ENCODE data around the gene DNAH14. TPM values are rescaled to one million over a fixed set of nuclear protein-coding genes. Genes with fewer than 3 reads are reported as not detected.

Gene DNAH14
- total RNA-seq, 1 experiment from 2014 or later = 39.7 TPM

DNA sequence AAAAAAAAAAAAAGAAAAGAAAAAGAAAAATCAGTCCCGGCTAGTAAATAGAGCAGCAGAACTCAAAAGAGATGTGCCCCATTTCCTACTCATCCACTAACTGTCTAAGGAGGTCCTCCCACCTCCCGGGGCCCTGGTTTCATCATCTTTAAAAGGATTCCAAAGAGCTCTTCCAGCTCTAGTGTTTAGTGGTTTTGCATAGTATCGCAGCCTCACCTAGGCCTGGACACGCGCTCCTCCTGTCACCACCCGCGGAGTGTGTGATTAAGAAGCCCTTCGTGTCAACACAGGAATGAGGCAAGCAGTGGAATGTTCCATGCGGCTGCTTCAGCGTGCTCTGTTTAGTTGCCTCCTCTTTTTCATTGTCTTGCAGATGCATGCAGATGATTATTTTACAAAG lies 449.4 kb downstream of the DNAH14 start:
- Histone ChIP-seq H3K27me3 (ENCODE audit: insufficient read depth, low read length) (no peaks in the 10 kb centered on the region), H2BK12ac (ENCODE audit: insufficient read length, low read depth, low read length) (no peak overlapping the region), H2BK120ac (ENCODE audit: low read depth, low read length, poor library complexity, severe bottlenecking) (no peak overlapping the region), H3K4me2 (ENCODE audit: insufficient read depth, insufficient read length, low read length) (no peak overlapping the region), H3K14ac (ENCODE audit: insufficient read depth, low read length) (no peak overlapping the region), H3K79me1 (ENCODE audit: insufficient read depth, low read depth, low read length, poor library complexity, severe bottlenecking) (no peaks in the 10 kb centered on the region), H3K4ac (ENCODE audit: low read depth, low read length) (no peak overlapping the region), H3K23me2 (ENCODE audit: insufficient read length, low read depth, low read length, poor library complexity, severe bottlenecking) (no peaks in the 10 kb centered on the region), H4K5ac (ENCODE audit: insufficient read length, low read depth, low read length) (no peak overlapping the region), H2AFZ (ENCODE audit: low read length) (no peak overlapping the region), H2BK5ac (ENCODE audit: insufficient read length, low read length) (no peak overlapping the region), H4K20me1 (ENCODE audit: control insufficient read depth, insufficient read depth, insufficient read length) (no peaks in the 10 kb centered on the region), H3K4me1 (ENCODE audit: insufficient read depth, low read length) (no peaks in the 10 kb centered on the region; the same call in 1 of the 2 replicates), H2BK15ac (ENCODE audit: low read depth, low read length) (no peak overlapping the region), H2BK20ac (ENCODE audit: low read depth, low read length, poor library complexity, severe bottlenecking) (no peak overlapping the region), H3K56ac (ENCODE audit: insufficient read length, low read depth, low read length) (no peak overlapping the region), H4K8ac (replicated peaks; ENCODE audit: insufficient read length, low read depth, low read length) (no peak overlapping the region), H3T11ph (ENCODE audit: low read length) (no peak overlapping the region), H3K9me3 (ENCODE audit: control insufficient read depth, low read depth, low read length) (no peaks in the 10 kb centered on the region), H3K9ac (ENCODE audit: extremely low read depth, insufficient read length, low read length) (no peak overlapping the region), H3K23ac (ENCODE audit: insufficient read length, low read depth, low read length) (no peak overlapping the region), H3K27ac (ENCODE audit: insufficient read length, low read depth, low read length) (no peak overlapping the region), H3K79me2 (ENCODE audit: insufficient read depth, low read length) (no peaks in the 10 kb centered on the region), H2AK5ac (ENCODE audit: insufficient read length, low read length) (no peak overlapping the region), H3K18ac (ENCODE audit: insufficient read length, low read depth, low read length) (no peak overlapping the region), H4K91ac (ENCODE audit: insufficient read length, low read depth, low read length) (no peak overlapping the region)
- TF ChIP-seq, protein P1, sequence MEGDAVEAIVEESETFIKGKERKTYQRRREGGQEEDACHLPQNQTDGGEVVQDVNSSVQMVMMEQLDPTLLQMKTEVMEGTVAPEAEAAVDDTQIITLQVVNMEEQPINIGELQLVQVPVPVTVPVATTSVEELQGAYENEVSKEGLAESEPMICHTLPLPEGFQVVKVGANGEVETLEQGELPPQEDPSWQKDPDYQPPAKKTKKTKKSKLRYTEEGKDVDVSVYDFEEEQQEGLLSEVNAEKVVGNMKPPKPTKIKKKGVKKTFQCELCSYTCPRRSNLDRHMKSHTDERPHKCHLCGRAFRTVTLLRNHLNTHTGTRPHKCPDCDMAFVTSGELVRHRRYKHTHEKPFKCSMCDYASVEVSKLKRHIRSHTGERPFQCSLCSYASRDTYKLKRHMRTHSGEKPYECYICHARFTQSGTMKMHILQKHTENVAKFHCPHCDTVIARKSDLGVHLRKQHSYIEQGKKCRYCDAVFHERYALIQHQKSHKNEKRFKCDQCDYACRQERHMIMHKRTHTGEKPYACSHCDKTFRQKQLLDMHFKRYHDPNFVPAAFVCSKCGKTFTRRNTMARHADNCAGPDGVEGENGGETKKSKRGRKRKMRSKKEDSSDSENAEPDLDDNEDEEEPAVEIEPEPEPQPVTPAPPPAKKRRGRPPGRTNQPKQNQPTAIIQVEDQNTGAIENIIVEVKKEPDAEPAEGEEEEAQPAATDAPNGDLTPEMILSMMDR (conservative IDR thresholded peaks at IDR 0.05) = no peak
- H3K4me3 Mint-ChIP-seq = 0 out of 5 replicates have a peak overlapping the region, but pooled peaks of 1 of the 2 experiments have one; percentile 6
- DNase-seq = peak; percentile 88
- H3K27ac Mint-ChIP-seq = peak overlapping the region; percentile 40 to 66 (median 53); a peak in 3 of 7 replicates
- H3K9me3 Mint-ChIP-seq = no peaks in the 10 kb centered on the region
- no CpG with 5 or more reads among the region's 10 CpGs for WGBS (ENCODE audit: extremely low coverage, insufficient read length, low lambda C conversion rate)
- no peaks in the 10 kb centered on the region for H3K27me3 Mint-ChIP-seq (ENCODE audit: low read depth)
- H3K4me1 Mint-ChIP-seq = peaks cover 16% of the 10 kb centered on the region in 2 experiments
- no peaks in the 10 kb centered on the region for H3K36me3 Mint-ChIP-seq (ENCODE audit: insufficient read depth in 1 of 3, low read depth in 3 of 3)
